GM18517 (cell line): ENCODE results near the gene PDE8A.
"Not testable (repeated sequence)": the region's sequence is repeated elsewhere in the genome, so short reads cannot be mapped to it uniquely, and the experiment has no call there.

Source experiments
- ATAC-seq: cut with Tn5 transposase; IDR thresholded peaks from one replicate; pipeline ENCODE4 v1.9.1; 2021; ENCODE audit warnings: mild to moderate bottlenecking, moderate library complexity; ENCODE audit not compliant: unreplicated experiment

The PDE8A gene

GRCh38 chr15:84961114-84961452 is 20.6 kb upstream of the PDE8A start:
- no peak for ATAC-seq

- ATAC-seq: no peak
Measured at GRCh38 chr15:84961707-84962106, 19.9 kb upstream of the PDE8A start.

- no peak for ATAC-seq
Measured at GRCh38 chr15:84962955-84963354, 18.7 kb upstream of the PDE8A start.

- ATAC-seq: no peak
Measured at GRCh38 chr15:84967380-84967779, 14.3 kb upstream of the PDE8A start.

- no peak for ATAC-seq
Measured at GRCh38 chr15:84968301-84968700, 13.4 kb upstream of the PDE8A start.

GRCh38 chr15:84969257-84969656 is 12.4 kb upstream of the PDE8A start:
- no peak for ATAC-seq

- no peak for ATAC-seq
Measured at GRCh38 chr15:84970843-84971242, 10.8 kb upstream of the PDE8A start.

- ATAC-seq: no peak
Measured at GRCh38 chr15:84973492-84974460, 7.9 kb upstream of the PDE8A start.

- no peak for ATAC-seq
Measured at GRCh38 chr15:84975871-84976351, 5.7 kb upstream of the PDE8A start.

- ATAC-seq: no peak
Measured at GRCh38 chr15:84976746-84977345, 4.8 kb upstream of the PDE8A start.

- ATAC-seq: no peak
Measured at GRCh38 chr15:84979651-84980050, 2.0 kb upstream of the PDE8A start.

- ATAC-seq: peak; percentile 63
Measured at GRCh38 chr15:84980196-84981053, 1.2 kb upstream of the PDE8A start.

GRCh38 chr15:84981054-84981710 is 474 bp upstream of the PDE8A start:
- ATAC-seq: peak; percentile 48

GRCh38 chr15:84982301-84982920 is 755 bp downstream of the PDE8A start:
- ATAC-seq: no peak

GRCh38 chr15:84983294-84983693 is 1.6 kb downstream of the PDE8A start:
- ATAC-seq: no peak

GRCh38 chr15:84983711-84984110 is 2.1 kb downstream of the PDE8A start:
- ATAC-seq: no peak

- no peak for ATAC-seq
Measured at GRCh38 chr15:84985158-84985557, 3.5 kb downstream of the PDE8A start.

GRCh38 chr15:84987351-84987750 is 5.7 kb downstream of the PDE8A start:
- ATAC-seq: not testable (repeated sequence)

- ATAC-seq: no peak
Measured at GRCh38 chr15:84987949-84988624, 6.4 kb downstream of the PDE8A start.
